Cardiac fibroblast (primary cell): ENCODE measurements around the gene SCO2.

Experiments used
- DNase-seq, 2 donors: peaks; one replicate each; pipeline versions ENCODE4 v3.0.0 to v3.0.0-alpha.2; 2010; ENCODE audit warnings: low read depth in 2 of 2
- H3K4me3 ChIP-seq, 2 donors: replicated peaks in 1 of 2; 1 replicate in 1 of 2; 2 replicates in 1 of 2; pipeline ENCODE4 v1.5.1; 2011; ENCODE audit warnings: low read depth in 2 of 2, low read length in 2 of 2, mild to moderate bottlenecking in 2 of 2, moderate library complexity in 1 of 2
- CTCF ChIP-seq: IDR thresholded peaks from one replicate; pipeline ENCODE4 v1.5.1; 2011; ENCODE audit warnings: low read depth, mild to moderate bottlenecking, low read length, inconsistent platforms

SCO2 gene

GRCh38 chr22:50503475-50504145 lies 21.8 kb downstream of the SCO2 start:
- DNase-seq: no peak
- TF ChIP-seq CTCF: no peak
- H3K4me3 ChIP-seq: no peak overlapping the region

GRCh38 chr22:50502628-50503474 lies 22.5 kb downstream of the SCO2 start:
- TF ChIP-seq CTCF: no peak
- H3K4me3 ChIP-seq: no peak overlapping the region
- DNase-seq: no peak

GRCh38 chr22:50502096-50502495 lies 23.3 kb downstream of the SCO2 start:
- no peak overlapping the region for H3K4me3 ChIP-seq
- no peak for TF ChIP-seq CTCF
- no peak for DNase-seq

GRCh38 chr22:50500452-50500851 lies 24.9 kb downstream of the SCO2 start:
- TF ChIP-seq CTCF: no peak
- DNase-seq: no peak
- H3K4me3 ChIP-seq: no peak overlapping the region

GRCh38 chr22:50498322-50498890 lies 27.0 kb downstream of the SCO2 start:
- peak; percentile 85 for TF ChIP-seq CTCF
- DNase-seq: peak; percentile 70 to 71
- no peak overlapping the region for H3K4me3 ChIP-seq

GRCh38 chr22:50497093-50497492 lies 28.3 kb downstream of the SCO2 start:
- no peak for DNase-seq
- no peak overlapping the region for H3K4me3 ChIP-seq
- TF ChIP-seq CTCF: no peak
